ENCODE results near the gene BAD.
A peak's percentile ranks its signal among the peaks of the same experiment; 100 is the strongest.

The BAD gene

DNA sequence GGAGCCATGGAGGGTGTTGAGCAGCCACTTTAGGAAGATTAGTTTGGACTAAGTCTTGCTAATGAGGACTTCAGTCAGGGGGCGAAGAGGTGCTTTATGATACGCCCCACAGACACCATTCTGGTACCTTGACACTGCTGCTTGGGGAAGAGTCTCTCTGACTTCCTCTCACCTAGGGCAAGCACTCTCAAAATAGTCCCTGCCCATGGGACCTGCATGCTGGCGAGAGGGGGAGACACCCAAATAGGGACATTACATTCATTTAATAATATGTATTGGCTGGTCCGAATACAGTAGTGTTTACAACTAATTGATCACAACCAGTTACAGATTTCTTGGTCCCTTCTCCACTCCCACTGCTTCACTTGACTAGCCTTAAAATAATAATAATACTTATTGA is 11.3 kb upstream of the BAD start:
- DNase-seq: no peak

DNA sequence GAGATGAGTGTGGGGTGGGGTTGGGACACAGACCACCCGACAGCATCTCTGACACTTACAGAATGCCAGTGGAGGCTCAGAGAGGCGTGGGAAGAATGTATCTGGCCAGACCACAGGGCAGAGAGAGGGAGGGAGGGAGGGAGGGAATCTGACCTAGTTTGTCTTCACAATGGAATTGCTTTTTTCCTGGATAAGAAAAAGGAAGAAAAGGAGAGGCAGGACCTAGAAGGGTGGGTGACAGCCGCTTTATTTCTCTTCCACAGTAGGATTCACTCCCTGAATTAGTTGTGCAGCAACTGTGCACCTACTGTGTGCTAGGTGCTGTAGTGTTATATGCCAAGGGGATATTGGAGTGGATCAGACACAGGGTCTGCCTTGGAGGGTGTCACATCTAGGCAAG is 10.3 kb upstream of the BAD start:
- DNase-seq: no peak

DNA sequence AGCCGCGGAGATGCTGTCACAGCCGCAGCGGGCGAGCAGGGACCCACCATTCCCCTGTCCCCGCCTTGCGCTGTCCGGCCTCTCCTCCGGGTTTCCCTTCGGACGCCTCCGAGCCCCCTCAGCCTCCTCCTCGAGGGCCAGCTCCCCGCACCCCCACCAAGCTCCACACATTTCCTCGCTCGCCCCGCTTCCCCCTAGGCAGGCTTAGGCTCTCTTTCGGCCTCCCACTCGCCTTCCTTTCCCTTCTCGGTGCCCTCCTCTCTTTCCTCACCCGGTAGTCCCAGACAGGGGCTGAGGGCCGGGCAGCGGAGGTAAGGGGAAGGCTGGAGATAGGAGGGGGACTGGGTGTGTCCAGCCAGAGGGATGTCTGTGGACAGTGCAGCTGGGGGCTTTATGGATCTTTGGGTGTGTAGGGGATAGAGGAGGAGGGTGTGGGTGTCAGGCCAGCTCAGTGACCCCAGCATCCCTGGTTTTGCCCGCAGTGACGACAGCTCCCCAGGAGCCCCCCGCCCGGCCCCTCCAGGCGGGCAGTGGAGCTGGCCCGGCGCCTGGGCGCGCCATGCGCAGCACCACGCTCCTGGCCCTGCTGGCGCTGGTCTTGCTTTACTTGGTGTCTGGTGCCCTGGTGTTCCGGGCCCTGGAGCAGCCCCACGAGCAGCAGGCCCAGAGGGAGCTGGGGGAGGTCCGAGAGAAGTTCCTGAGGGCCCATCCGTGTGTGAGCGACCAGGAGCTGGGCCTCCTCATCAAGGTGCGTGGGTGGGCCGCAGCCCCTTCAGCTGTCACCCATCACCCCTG is 8.2 kb upstream of the BAD start:
- no peak for DNase-seq

DNA sequence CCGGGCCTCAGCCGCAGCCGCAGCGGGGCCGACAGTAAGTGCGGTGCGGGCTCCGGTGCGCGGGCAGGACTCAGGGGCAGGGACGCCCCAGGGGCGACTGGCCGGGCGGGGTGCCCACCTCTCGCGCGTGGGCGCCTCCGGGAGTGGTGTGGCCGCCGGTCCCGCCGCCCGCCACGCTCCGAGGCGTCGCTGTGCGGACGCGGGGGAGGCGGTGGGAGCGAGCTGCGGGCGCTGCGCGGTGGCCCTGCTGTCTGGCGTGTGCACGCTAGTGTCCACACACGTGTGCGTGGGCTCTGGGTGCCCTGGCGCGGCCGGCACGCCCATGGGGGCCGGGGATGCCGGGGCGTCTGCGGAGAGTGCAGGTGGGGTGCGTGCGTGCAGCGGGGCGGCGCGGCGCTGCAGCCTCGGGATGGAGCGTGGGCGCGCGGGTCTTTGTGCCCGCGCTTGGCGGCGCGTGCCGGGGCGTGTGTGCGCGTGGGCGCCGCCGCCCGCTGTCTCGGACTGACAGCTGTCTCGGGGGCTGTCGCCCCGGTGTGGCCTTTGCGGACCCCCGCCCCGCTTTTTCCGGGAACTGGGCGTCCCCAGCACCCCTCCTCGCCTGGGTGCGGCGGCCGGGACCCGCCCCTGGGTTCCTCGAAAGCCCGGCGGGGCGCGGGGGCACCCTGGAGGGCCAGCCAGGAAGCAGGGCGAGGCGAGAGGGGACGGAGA is 7.4 kb upstream of the BAD start:
- no peak for DNase-seq

DNA sequence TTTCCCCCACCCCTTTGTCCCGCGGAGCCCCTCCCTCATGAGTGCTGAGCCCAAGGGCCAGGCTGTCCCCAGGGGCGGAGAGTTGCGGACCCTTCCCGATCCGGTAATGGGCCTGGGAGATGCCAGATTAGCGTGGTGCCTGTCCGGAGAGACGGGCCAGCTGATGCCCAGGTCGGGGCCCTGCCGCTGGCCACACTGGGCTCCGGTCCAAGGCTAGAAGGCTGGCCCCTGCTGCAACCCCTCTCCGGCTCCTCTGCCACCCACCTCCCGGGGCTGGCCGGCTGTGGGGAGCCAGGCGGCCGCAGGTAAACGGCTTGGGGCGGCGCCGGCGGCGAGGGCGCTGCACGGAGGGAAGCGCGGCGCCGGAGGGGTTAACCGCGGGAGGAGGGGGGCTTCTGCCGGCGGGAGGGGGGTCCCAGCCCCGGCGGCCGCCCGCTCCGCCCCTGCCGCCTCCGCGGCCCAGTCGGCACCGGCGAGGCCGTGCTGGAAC is 6.8 kb upstream of the BAD start, which contains the start of gene KCNK4:
Gene KCNK4 (plus strand): TSS at position 41 of the 490 bp plus-strand sequence. CDS start 1,717 bp downstream, outside the sequence.
- no peak for DNase-seq

DNA sequence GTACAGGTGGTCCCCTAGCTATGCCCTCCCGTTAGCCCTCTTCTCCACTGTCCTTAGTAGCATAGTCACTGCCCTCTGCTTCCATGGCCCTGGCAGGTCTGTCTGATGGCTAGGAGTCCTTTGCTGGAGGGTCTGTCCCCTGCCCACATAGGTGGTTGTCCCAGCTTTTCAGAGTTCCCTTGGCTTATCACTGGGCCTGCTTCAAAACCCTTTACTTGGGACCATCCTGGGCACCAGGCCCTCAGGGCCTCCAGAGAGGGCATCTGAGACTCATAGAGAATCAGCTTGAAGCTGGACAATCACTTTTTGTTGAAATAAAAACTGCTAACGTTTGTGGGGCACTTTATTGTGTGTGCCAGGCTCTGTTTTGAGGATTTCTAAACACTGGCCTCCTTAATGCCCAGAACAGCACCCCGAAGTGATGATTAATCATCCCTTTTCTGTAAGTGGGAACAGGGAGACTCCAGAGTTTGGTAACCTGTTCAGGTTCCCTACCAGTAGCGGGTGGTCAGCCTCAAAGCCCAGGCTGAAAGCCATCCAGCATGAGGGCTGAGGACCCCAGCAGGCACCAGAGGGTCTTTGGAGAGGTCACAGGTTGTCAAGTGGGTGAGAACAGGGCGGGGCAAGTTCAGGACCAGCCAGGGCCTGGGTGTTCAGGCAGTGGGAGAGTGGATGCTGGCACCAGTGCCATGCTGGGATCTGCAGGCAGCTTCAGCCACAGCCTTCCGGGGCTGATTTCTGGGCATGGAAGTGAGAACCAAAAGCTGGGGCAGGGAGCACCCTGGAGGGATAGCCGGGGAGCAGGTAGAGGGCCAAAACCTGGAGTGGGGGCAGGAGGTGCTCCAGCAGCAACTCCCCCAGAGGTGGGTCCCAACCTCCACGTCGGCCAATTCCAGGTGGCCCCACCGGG is 6.1 kb upstream of the BAD start:
- no peak for DNase-seq

DNA sequence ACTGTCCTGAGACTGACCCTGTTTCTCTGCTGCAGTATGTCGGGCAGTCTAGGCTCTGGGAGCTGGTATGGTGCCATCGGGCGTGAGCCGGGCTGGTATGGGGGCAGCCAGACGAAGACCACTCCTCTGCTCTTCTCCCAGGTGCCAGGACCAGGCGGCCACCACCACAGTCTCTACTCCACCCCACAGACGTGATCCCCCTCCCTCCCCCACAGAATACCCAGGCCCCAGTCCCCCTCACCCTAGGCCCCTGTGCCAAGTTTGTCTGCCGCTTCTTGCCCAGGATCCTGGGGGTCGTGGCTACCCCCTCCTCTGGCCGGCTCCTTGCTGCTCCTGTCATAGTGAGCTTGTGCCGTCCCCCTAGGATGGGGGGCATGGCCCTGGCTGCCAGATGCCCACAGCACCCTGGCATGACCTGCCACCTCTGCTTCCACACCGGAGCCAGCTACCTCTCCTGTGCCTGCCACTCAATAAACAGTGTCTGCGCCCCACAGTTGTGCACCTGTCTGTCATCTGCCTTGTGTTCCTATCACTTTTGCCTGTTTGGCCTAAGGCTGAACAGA is 4.6 kb upstream of the BAD start:
- DNase-seq: no peak

DNA sequence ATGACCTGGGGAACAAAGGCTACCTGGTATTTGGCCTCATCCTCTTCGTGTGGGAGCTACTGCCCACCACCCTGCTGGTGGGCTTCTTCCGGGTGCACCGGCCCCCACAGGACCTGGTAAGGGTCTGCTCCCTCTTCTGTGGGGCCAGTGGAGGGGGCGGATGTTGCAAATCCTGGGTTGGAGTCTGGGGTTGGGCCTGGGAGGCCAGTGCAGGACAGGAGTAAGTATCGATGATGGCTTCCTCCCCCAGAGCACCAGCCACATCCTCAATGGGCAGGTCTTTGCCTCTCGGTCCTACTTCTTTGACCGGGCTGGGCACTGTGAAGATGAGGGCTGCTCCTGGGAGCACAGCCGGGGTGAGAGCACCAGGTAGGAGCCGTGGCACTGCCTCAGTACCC is 3.9 kb upstream of the BAD start:
- DNase-seq: no peak

DNA sequence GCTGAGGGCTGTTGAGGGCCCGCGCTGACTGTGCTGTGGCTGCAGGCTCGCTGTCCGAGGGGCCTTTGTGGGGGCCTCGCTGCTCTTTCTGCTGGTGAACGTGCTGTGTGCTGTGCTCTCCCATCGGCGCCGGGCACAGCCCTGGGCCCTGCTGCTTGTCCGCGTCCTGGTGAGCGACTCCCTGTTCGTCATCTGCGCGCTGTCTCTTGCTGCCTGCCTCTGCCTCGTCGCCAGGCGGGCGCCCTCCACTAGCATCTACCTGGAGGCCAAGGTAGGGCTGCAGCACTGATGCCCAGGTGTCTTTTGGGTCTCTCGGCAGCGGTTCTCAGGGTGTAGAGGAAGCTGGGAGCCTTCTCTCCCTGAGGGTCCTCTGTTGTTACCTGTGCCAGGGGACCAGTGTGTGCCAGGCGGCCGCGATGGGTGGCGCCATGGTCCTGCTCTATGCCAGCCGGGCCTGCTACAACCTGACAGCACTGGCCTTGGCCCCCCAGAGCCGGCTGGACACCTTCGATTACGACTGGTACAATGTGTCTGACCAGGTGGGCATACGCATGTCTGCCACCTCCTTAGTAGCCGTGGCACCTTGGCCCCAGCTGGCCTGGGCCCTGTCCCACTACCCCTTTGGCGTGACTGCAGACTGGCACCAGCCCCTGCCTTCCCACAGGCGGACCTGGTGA is 3.3 kb upstream of the BAD start:
- no peak for DNase-seq

DNA sequence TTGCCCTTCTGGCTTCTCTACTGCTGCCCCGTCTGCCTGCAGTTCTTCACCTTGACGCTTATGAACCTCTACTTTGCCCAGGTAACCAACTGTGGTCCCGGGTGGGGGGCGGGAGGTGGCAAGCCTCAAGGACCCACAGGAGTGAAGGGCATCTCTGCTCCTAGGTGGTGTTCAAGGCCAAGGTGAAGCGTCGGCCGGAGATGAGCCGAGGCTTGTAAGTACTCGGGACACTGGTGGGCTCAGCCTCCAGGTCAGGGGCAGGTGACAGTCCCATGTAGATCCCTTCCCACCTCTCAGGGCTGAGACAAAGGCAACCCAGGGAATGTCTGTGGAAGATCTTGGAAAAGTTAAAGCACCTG is 2.3 kb upstream of the BAD start:
- DNase-seq: no peak

DNA sequence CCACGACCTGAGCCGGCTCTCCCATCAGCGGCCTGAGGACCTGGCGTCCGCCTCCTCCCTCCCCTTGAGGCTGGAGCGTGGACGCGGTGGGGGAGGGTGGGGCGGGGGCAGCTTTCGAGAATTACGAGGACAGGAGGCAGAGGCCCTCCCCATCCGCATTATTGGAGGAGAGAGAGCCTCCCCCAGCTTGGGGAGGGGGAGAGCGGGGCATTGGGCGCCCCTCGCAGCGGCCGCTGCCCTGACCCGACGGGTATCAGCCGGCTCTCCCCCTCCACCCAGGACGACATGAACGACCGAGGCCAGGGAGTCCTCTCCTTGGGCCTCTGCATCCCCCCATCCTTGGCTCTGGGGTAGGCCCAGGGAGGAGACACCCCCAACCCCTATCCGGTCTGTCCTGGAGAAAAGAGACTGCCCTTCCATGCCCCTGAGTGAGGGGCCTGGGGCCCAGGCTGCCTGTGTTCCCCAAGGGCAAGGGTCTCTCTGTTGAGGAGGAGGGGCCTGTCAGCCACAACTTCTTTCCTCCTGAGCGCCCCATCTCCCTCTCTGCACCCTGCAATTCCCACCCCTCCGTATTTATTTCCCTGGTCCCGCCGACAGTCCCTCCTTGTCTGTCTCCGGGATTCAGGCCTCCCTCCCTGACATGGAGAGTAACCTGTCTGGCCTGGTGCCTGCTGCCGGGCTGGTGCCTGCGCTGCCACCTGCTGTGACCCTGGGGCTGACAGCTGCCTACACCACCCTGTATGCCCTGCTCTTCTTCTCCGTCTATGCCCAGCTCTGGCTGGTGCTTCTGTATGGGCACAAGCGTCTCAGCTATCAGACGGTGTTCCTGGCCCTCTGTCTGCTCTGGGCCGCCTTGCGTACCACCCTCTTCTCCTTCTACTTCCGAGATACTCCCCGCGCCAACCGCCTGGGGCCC is 1.7 kb upstream of the BAD start:
- peak; percentile 38 for DNase-seq

DNA sequence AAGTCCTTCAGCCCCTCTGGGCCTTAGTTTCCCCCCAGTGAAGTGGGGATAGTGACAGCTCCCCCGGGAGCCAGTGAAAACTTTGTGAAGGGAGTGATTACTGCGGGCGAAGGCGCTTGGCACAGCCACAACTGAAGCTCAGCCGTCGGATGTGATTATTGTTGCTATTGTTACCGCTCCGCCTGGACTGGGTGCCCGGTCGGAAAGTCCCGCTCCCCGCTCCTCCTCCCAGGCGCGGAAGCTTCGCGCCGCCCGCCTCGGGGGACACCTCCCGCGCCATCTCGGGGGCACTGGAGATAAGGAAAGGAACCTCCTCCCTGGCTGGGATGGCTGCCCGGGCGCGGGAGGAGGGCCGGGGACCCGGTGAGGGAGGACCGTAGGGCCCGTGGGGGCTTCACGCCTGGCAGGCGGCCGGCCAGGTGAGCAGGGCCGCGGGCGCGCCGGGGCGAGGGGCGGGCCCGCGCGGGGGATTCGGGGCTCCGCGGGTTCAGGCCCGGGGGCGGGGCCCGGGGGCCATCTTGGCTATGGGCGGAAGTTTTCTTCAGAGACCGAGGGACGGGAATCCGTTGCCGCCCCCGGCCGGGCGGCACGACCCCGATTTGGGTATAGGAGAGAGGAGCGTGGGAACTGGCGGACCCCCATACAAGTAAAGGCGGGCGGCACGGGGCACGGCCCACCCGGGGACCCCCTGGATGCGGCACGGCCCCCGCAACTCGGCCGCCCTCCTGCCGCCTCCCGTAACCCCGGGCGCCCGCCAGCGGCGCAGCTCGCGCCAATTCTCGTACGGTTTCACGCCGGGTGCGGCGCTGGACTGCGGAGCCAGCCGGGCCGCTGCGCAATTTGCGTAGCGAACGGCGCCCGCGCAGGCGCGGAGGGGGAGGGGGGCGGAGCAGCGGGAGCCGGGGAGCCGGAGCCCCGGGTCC is 758 bp upstream of the BAD start, which contains the start of gene GPR137:
Gene GPR137 (plus strand): TSS at position 887 of the 923 bp plus-strand sequence. CDS start 677 bp downstream, outside the sequence.
- DNase-seq: peak; percentile 93

DNA sequence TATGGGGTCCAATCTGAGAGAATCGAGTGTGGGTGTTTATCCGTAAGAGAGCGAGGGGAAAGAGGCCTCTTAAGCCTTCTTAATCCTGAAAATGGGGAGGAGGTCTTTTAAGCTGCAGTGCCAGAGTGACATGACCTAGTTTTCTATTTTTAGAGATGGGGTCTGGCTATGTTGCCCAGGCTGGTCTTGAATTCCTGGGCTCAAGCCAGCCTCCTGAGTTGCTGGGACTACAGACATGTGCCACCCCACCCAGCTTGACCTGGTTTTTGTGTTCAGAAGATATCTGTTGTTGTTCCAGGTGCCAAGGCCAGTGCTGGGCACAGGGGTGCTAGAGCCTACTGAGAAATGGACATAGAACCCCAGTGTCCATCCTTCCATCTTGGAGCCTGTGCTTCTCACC is 1.4 kb downstream of the BAD start:
- DNase-seq: no peak

DNA sequence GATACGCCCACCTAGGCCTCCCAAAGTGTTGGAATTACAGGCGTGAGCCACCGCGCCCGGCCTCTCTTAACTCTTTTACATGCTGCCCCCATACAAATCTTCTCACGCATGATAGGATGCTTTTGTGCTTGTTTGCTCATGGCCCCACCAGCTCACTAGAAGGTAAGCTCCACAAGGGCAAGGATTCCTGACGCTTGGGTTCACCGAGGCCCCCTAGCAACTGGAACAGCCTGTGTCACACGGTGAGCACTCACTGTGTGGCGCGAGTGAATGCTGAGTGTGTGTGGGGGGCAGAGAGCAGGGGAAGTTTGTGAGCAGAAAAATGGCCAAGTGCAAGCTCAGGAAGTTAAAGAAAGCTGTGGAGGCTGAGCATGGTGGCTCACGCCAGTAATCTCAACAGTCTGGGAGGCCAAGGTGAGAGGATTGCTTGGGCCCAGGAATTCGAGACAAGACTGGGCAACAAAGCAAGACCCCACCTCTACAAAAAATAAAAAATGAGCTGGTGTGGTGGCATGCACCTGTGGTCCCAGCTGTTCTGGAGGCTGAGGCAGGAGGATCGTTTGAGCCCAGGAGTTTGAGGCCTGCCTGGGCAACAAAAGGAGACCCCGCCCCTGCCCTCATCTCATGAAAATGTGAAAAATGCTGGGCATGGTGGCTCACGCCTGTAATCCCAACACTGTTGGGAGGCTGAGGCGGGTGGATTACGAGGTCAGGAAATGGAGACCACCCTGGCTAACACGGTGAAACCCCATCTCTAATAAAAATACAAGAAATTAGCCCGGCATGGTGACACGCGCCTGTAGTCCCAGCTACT is 2.3 kb downstream of the BAD start:
- DNase-seq: no peak

DNA sequence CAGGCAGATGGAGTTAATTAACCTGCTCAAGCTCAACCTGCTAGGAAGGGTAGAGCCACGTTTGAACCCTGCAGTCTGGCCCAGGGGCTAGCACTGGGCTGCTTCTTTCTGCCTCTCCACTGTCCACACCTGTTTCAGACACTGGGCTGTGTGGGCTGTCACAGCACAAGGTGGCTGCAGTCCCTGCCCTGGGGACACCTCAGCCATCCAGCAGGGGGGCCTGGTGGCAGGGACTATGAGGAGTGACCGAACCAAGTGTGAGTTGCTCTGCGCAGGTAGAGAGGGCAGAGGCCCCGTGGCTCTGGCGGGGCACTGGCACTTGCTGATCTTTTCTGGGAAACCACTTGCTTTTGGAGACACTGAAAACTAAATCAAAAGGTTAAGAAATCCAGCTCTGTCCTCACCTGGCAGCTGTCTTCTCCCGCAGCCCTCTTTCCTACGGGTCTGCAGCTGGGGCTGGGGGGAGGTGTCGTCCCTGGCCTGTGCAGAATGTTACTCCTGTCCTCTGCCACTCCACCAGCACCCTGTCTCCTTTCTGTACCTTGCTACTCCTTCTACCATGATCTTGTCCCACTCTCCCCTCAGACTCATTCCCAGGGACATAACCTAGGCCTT is 5.8 kb downstream of the BAD start:
- no peak for DNase-seq

DNA sequence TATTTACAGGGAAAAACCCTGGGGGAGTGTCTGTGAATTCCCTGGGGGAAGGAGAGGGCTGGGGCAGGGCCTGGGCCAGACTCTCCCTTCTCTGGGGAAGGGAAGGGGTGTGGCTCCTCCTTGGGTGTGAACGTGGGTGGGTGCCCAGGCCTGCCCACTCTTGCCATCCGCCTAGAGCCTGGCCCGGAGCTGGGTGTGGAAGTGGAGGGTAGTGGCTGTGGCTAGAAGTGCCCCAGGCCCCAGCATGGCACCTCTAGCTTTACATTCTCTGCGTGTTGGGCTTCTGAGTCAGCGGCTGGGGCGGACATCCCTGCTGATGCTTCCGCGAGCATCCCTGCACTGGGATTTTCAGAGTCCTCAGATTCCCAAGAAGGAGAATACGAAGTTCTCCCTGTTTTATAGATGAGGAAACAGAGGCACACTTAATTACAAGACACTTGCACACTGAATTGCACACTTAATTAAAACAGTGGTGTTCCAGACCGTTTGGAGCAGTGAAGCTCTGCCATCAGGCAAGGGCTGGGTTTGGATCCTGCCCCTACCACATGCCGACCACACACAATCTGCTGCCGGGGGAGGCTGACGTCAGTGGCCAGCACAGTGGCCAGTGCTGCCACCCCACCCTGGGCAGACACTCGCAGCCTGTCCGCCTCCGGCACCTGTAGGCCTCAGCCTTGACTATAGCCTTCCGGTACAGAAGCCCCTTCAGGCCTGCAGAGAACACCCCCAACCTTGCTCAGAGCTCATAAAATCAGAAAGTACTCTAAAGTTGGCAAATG is 7.6 kb downstream of the BAD start:
- no peak for DNase-seq

DNA sequence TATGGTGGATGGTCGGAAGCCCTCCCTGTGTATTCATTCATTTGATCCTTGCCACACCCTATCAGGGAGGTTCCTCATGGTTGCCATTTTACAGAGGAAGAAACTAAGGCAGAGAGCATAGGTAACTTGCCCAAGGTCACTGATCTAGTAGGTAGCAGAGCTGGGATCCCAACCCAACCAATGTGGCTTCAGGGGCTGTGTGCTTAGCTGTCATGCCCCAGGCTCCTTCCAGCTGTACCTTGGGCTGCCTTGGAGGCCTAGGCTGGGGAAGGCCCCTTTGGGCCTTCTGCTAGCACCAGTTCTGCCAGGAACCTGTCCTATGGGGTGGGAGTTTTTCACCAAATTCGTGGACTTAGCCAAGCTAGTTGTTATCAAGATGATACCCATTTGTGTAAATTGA is 8.6 kb downstream of the BAD start:
- DNase-seq: no peak
